NB4 (cell line): ENCODE results near the gene AHSA1.

ENCODE experiments used
- DNase-seq: peaks from one replicate; pipeline ENCODE4 v3.0.0; 2010; ENCODE audit warnings: low read depth
- H3K4me3 ChIP-seq: one replicate; pipeline ENCODE4 v1.5.1; 2011; ENCODE audit warnings: mild to moderate bottlenecking, low read depth, low read length, moderate library complexity
- CTCF ChIP-seq: IDR thresholded peaks from one replicate; pipeline ENCODE4 v1.5.1; 2012; ENCODE audit warnings: low read depth, low read length
- MYC ChIP-seq: IDR thresholded peaks from 2 replicates; pipeline ENCODE4 v1.6.1; 2011; ENCODE audit warnings: low read depth, low read length
- POLR2A ChIP-seq: IDR thresholded peaks from 2 replicates; pipeline ENCODE4 v1.6.1; 2011; ENCODE audit warnings: mild to moderate bottlenecking; ENCODE audit not compliant: insufficient read length; ENCODE audit errors: extremely low read depth
- TF ChIP-seq, protein P1 (sequence below): IDR thresholded peaks from 2 replicates; pipeline ENCODE4 v1.6.1; 2011; ENCODE audit warnings: low read depth, low read length

AHSA1 gene

GRCh38 chr14:77508249-77508648 lies 50.4 kb downstream of the AHSA1 start:
- TF ChIP-seq, protein P1, sequence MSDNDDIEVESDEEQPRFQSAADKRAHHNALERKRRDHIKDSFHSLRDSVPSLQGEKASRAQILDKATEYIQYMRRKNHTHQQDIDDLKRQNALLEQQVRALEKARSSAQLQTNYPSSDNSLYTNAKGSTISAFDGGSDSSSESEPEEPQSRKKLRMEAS, result no peak
- TF ChIP-seq POLR2A (no peak), MYC (no peak), CTCF (no peak)
- DNase-seq, result no peak
- no peak overlapping the region for H3K4me3 ChIP-seq

DNA sequence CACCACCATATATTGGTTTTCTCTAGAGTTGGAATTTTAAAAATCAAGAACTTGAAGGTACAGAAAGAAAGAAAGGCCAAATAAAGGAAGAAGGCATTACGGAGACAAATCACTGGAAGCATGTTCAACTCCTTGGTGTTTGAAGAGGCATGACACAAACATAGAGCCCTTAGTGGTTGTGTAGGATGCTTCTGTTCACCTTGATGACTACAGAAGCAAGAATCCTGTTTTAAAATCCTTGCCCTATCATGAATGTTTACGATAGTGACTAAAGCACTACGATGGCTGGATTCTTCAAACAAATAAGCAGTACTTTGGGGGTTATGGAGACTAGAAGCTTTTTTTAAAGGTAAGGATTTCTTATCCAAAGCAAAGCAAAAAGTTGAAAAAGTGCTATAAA lies 51.0 kb downstream of the AHSA1 start:
- H3K4me3 ChIP-seq, result no peak overlapping the region
- DNase-seq, result no peak
- TF ChIP-seq, protein P1, result no peak
- TF ChIP-seq POLR2A (no peak), CTCF (no peak)

DNA sequence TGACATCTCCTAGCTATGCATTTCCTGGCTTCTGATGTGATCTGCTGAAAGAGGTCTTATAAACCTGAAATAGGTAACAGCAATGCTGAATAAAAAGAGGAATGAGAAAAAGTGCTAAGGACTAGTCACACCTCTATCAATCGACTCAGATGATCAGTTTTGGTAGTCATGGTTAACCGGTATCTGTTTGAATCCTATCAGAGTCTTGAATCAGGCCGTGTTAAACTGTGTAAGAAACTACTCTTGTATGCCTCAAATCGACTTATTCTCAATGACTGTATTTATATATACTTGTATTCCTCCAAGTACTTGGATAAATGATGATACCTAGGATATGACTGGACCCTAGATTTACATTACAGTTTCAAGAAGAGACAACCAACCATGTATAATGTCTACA lies 51.5 kb downstream of the AHSA1 start:
- no peak for DNase-seq
- TF ChIP-seq CTCF (no peak), MYC (no peak), POLR2A (no peak)
- TF ChIP-seq, protein P1, result no peak

GRCh38 chr14:77511486-77512162 lies 53.7 kb downstream of the AHSA1 start:
- no peak for TF ChIP-seq MYC
- TF ChIP-seq, protein P1, result no peak
- TF ChIP-seq POLR2A, result no peak
- no peak for TF ChIP-seq CTCF
- no peak overlapping the region for H3K4me3 ChIP-seq
- DNase-seq, result no peak

More for the DNA sequence above, 51.5 kb downstream of the AHSA1 start:
- H3K4me3 ChIP-seq, result no peak overlapping the region

DNA sequence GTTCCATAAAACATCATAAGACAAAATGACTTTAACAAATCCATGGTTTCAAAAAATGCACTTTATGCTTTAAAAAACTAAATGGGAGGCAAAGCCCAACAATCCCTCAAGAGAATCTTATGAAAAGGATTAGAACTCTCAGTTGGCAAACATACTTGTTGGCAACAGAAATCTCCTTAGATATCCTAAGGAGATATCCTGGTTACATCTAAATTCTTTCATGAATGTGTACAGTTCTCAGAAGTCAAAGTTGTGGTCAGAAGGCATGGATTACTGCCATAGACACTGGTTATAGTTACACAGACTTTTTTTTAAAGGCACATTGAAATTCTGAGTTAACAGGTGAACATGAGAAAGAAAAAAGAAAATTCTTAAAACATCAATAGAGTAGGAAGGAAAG lies 58.2 kb downstream of the AHSA1 start:
- no peak for DNase-seq
- H3K4me3 ChIP-seq, result no peak overlapping the region
- TF ChIP-seq MYC, result no peak
- no peak for TF ChIP-seq CTCF
